RWPE1 (cell line): Measurements from ENCODE around the gene TMED5.

Experiments used
- CTCF ChIA-PET: fragments of 350-600 bp; sonication (Branson Sonifier 250); formaldehyde crosslinking; extraction: SDS; loops from one replicate; lab custom pipeline; 2021; lab: Yijun Ruan, JAX
- POLR2A ChIA-PET: fragments of 400-600 bp; formaldehyde crosslinking; extraction: SDS; loops from one replicate; lab custom pipeline; 2020; ENCODE audit warnings: antibody characterized with exemption; ENCODE audit not compliant: low non-redundant PET; lab: Yijun Ruan, JAX
- DNase-seq: peaks from one replicate; pipeline ENCODE4 v3.0.0; 2012; ENCODE audit warnings: low spot score
- H3K27ac ChIP-seq: fragments of 450-650 bp; 2 replicates; pipeline ENCODE4 v1.5.1; 2017
- TF ChIP-seq, protein P1 (sequence below): fragments of 450-650 bp; conservative IDR thresholded peaks from 2 replicates; pipeline ENCODE4 v1.5.1; 2017; ENCODE audit warnings: low read depth, mild to moderate bottlenecking

TMED5 gene

DNA sequence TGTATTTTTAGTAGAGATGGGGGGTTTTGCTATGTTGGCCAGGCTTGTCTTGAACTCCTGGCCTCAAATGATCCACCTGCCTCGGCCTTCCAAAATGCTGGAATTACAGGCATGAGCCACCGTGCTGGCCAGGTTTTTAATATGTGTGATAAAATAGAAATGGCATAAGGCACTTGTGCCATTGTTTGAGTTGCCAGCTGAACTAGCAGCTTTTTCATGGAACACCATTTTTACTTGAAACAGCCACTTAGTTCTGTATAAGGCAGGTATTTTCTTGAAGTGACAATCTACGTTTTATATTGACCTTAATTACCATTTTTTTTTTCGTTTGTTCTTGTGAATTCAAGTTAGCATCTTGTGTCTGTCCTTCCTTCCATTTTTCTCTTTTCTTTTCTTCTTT, 72.8 kb downstream of the TMED5 start:
- ChIA-PET CTCF (interaction anchor here (0.7 to 1.1 kb wide), 2 partner anchors 31 to 68 kb away, joined by 3 to 4 read pairs; no protein-coding TSS in a partner anchor), POLR2A (no interaction called here)
- TF ChIP-seq, protein P1, sequence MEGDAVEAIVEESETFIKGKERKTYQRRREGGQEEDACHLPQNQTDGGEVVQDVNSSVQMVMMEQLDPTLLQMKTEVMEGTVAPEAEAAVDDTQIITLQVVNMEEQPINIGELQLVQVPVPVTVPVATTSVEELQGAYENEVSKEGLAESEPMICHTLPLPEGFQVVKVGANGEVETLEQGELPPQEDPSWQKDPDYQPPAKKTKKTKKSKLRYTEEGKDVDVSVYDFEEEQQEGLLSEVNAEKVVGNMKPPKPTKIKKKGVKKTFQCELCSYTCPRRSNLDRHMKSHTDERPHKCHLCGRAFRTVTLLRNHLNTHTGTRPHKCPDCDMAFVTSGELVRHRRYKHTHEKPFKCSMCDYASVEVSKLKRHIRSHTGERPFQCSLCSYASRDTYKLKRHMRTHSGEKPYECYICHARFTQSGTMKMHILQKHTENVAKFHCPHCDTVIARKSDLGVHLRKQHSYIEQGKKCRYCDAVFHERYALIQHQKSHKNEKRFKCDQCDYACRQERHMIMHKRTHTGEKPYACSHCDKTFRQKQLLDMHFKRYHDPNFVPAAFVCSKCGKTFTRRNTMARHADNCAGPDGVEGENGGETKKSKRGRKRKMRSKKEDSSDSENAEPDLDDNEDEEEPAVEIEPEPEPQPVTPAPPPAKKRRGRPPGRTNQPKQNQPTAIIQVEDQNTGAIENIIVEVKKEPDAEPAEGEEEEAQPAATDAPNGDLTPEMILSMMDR: no peak
- no peak overlapping the region for H3K27ac ChIP-seq
- DNase-seq: no peak

DNA sequence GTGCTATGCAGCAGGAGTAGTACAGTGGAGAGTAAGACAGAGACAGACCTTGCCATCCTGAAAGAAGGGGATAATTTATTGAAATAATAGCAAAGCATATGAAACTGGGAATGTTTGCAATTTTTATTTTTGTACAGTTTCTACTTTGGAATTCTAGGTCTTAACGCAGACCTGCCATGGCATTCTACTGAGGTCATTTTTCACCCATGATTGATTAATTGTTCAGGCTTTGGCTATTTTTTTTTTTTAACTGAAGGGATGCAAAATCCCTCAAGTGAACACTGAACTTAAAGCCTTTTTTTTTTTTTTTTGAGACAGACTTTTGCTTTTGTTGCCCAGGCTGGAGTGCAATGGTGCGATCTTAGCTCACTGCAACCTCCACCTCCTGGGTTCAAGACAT, 74.0 kb downstream of the TMED5 start:
- H3K27ac ChIP-seq: no peak overlapping the region
- CTCF ChIA-PET: no interaction called here
- POLR2A ChIA-PET: no interaction called here
- no peak for DNase-seq
- TF ChIP-seq, protein P1: no peak

DNA sequence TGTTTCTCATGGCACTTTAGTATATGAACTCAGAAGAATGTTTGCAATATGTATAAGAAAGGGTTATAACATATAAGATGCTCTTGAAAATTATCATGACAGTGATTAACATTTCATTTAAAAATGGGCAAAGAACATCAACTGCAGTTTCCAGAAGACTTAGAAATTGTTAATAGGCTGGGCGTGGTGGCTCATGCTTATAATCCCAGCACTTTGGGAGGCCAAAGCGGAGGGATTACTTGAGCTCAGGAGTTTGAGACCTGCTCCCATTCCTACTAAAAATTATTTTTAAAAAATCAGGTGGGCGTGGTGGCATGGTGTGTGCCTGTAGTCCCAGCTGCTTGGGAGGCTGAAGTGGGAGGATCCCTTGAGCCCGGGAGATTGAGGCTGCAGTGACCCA, 78.1 kb downstream of the TMED5 start:
- POLR2A ChIA-PET: no interaction called here

More for the DNA sequence above, 78.1 kb downstream of the TMED5 start:
- no peak for DNase-seq
- TF ChIP-seq, protein P1: no peak
- H3K27ac ChIP-seq: no peak overlapping the region
- CTCF ChIA-PET: no interaction called here
